GM03348 (cell line): Measurements from ENCODE around the gene COG5.

Source experiments
- DNase-seq: peaks from one replicate; pipeline ENCODE4 v3.0.0; 2012; ENCODE audit warnings: low spot score

COG5 gene

GRCh38 chr7:107563775-107564552 is at the start of gene COG5, which contains the start of gene DUS4L:
COG5 (minus strand) TSS chr7:107563920; CDS start chr7:107563896, 24 bp downstream.
DUS4L (plus strand) TSS chr7:107563971; CDS start chr7:107567071, 3,100 bp downstream.
- DNase-seq = peak; percentile 91

GRCh38 chr7:107613439-107613838 is 49.7 kb upstream of the COG5 start:
- no peak for DNase-seq

GRCh38 chr7:107610323-107610722 is 46.6 kb upstream of the COG5 start:
- no peak for DNase-seq

- no peak for DNase-seq
Measured at GRCh38 chr7:107609811-107610261, 46.1 kb upstream of the COG5 start.

GRCh38 chr7:107606303-107606702 is 42.6 kb upstream of the COG5 start:
- no peak for DNase-seq

- no peak for DNase-seq
Measured at GRCh38 chr7:107605218-107605815, 41.6 kb upstream of the COG5 start.

GRCh38 chr7:107600816-107601215 is 37.1 kb upstream of the COG5 start:
- DNase-seq = no peak

GRCh38 chr7:107599262-107599661 is 35.5 kb upstream of the COG5 start:
- DNase-seq = no peak

GRCh38 chr7:107597953-107598352 is 34.2 kb upstream of the COG5 start:
- no peak for DNase-seq

GRCh38 chr7:107597582-107597916 is 33.8 kb upstream of the COG5 start:
- no peak for DNase-seq

- no peak for DNase-seq
Measured at GRCh38 chr7:107596881-107597581, 33.3 kb upstream of the COG5 start.

GRCh38 chr7:107594961-107595737 is 31.4 kb upstream of the COG5 start:
- peak; percentile 55 for DNase-seq

GRCh38 chr7:107593025-107593410 is 29.3 kb upstream of the COG5 start:
- no peak for DNase-seq

GRCh38 chr7:107592361-107593024 is 28.8 kb upstream of the COG5 start:
- peak; percentile 7 for DNase-seq

GRCh38 chr7:107591421-107591820 is 27.7 kb upstream of the COG5 start:
- DNase-seq = peak; percentile 2

- no peak for DNase-seq
Measured at GRCh38 chr7:107588529-107589130, 24.9 kb upstream of the COG5 start.

- no peak for DNase-seq
Measured at GRCh38 chr7:107584716-107585115, 21.0 kb upstream of the COG5 start.

GRCh38 chr7:107582875-107583274 is 19.2 kb upstream of the COG5 start:
- DNase-seq = no peak

- DNase-seq = no peak
Measured at GRCh38 chr7:107581387-107582013, 17.8 kb upstream of the COG5 start.

GRCh38 chr7:107580716-107581383 is 17.1 kb upstream of the COG5 start:
- no peak for DNase-seq
